HUDEP-2 (cell line): ENCODE data around the gene PAFAH2.

ENCODE experiments used
- DNase-seq, 76 experiments: peaks; one replicate each; lab custom pipeline; 2025; ENCODE audit not compliant: unreplicated experiment in 76 of 76; lab: John Stamatoyannopoulos, UW

The PAFAH2 gene

GRCh38 chr1:26031611-26032220, 33.9 kb upstream of the PAFAH2 start:
- DNase-seq = no peak

- no peak for DNase-seq
Measured at GRCh38 chr1:26031196-26031595, 33.3 kb upstream of the PAFAH2 start.

- DNase-seq = peak in 6 of 76 experiments; percentile 5 to 28 (median 12)
Measured at GRCh38 chr1:26029864-26030481, 32.1 kb upstream of the PAFAH2 start.

GRCh38 chr1:26029054-26029863, 31.4 kb upstream of the PAFAH2 start:
- no peak for DNase-seq

- DNase-seq = no peak
Measured at GRCh38 chr1:26028490-26028980, 30.7 kb upstream of the PAFAH2 start.

- DNase-seq = peak in 16 of 76 experiments; percentile 5 to 47 (median 19)
Measured at GRCh38 chr1:26027716-26028489, 30.0 kb upstream of the PAFAH2 start.

- no peak for DNase-seq
Measured at GRCh38 chr1:26025517-26025916, 27.7 kb upstream of the PAFAH2 start.

GRCh38 chr1:26025060-26025459, 27.2 kb upstream of the PAFAH2 start:
- no peak for DNase-seq

DNA sequence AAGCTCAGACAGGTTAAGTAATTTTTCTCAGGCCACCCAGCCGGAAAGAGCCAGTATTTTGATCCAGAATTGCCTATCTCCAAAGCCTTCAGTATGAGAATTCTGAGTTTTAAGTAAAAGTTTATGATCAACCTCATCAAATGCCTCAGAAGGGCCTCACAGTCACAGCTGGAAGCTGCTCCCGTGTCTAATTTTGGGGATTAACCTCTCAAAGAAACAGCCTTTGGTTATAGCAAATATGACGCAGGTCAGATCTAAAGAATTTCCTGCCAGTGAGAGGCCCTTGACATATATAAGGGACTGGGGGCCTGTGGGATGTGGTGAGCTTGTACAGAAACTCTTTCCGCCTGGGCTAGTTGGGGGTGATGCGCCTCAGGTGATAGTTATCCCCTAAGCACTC, 26.0 kb upstream of the PAFAH2 start:
- no peak for DNase-seq

GRCh38 chr1:26023009-26023408, 25.1 kb upstream of the PAFAH2 start:
- DNase-seq = no peak

DNA sequence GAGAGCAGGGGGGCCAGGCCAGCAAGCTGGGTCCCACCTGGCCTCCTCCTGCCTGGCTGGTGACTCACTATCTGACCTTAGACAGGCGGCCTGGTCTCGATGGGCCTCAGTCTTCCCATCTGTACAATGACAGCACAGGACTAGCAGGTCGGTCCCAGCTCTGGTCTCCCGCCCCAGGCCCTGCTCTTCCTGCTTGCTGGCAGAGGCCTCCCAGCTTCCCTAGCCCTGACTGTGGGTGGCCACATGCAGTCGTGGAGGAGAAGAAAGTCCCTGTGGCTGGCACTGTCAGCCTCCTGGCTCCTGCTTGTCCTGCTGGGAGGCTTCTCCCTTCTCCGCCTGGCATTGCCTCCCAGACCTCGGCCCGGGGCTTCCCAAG, 24.5 kb upstream of the PAFAH2 start:
- no peak for DNase-seq

DNA sequence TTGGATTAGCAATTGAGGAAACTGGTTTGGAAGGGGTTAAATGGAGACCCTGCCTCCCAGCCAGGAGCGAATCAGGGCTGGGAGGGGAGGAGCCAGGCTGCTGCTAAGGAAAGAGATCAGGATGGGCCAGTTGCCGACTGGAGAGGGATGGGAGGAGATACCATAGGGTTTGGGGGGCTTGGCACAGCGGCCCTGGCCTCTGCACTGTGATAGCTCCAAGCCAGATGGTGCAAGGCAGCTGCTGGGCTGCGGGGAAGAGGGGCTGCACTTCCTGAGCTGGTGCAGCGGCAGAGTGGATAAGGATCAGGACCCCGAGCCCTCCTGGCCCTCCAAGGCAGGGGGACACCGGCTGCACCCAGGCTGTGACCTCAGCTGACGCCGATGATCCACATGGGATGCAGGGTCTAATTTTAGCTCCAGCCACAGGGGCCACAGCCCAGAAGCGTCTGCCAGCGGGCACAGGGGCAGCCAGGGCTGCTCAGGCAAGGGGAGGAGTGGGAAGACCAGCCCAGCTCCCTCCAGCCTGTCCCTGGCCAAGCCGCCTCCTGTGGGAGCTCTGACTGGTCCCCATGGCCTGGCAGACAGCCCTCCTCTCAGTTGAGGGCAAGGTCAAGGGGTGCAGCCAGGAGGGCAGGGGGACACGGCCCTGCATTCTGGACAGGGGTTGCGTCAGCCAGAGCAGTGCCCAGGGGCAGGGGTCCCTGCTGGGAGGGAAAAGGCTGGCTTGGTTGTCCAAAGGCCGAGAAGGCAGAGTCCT, 24.0 kb upstream of the PAFAH2 start, which contains the start of gene EXTL1:
EXTL1 (plus strand) TSS at position 129 of the 757 bp plus-strand sequence. CDS start 872 bp downstream, outside the sequence.
- no peak for DNase-seq

- DNase-seq = no peak
Measured at GRCh38 chr1:26020941-26021646, 23.2 kb upstream of the PAFAH2 start.

DNA sequence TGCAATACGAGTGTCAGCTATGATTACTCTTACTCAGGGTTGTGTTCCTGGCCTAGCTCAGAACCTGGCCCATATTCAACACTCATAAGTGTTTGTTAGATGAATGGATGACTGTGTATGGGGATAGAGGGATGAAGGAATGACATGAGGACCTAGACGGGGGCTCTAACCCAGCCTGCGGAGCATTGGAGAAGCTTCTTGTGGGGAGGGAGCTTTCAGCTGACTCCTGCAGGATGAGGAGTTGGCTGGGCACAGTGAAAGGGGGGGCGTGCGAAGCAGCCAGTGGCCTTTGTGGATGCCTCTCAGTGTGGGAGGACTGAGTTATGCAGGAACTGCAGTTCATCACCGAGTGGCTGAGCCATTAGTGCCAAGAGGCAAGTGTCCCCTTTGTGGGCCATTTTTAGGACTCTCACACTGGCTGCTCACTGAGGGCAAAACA, 22.5 kb upstream of the PAFAH2 start:
- no peak for DNase-seq

DNA sequence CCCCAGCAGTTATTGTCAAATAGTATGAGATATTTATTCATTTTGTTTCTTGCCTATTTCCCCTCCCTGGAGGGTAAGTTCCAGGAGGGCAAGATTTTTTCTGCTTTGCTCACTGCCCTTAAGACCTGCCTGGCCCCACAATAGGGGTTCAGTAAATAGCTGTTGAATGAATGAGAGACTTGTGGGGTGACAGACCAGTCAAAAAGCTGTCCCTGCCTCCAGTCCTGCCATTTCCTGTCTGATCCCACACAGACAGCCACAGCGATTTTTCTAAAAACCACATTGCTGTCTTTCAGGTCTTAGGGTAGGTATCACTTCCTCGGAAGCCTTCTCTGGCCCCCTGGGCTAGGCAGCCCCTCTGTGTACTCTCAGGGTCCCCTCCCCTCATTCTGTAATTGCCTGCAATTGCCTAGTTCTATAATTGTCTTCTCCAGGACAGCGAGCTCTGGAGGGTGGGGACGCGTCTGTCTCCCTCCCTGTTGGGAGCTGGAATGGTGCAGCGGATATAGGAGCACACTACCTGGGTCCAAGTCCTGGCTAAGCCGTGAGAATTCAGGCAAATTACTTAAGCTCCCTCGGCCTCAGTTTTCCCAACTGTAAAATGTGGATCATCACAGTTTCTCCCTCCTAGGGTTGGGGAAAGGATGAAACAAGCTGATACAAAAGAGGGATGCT, 21.9 kb upstream of the PAFAH2 start:
- no peak for DNase-seq

GRCh38 chr1:26017606-26018005, 19.7 kb upstream of the PAFAH2 start:
- DNase-seq = no peak

DNA sequence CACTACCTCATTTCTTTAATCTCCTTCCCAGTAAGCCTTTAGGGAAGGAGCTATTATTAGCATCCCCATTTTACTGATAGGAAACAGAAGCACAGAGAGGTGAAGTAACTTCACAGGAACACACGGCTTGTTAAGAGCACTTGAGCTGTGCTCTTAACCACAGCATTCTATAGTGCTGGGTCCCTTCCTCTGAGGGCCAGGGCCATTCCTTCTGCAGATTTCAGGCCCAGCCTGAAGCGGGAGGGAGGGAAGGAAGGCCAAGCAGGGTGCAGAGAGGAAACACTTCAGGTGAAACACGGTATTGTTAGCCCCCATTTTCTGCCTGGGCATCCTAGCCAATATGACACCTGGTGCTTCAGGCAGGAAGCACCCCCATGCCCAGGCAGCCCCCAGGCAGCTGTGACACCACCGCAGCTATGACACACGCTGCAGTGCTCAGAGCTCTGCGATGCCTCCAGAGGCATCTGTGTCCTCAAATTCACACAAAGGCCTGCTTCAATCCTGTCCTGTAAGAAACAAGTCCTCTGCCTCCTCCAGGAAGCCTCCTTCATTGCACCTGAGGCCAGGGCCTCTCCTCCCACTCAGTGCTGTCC, 19.2 kb upstream of the PAFAH2 start:
- no peak for DNase-seq

- DNase-seq = no peak
Measured at GRCh38 chr1:26016258-26016952, 18.5 kb upstream of the PAFAH2 start.
